Measurements from ENCODE around the gene DOP1B. TPM values are rescaled to one million over a fixed set of nuclear protein-coding genes. Genes with fewer than 3 reads are reported as not detected.
"Not testable (repeated sequence)": the region's sequence is repeated elsewhere in the genome, so short reads cannot be mapped to it uniquely, and the experiment has no call there.

Gene DOP1B
- total RNA-seq, 1 experiment from 2014 or later, result 8.7 TPM

GRCh38 chr21:36199021-36199420, 42.4 kb downstream of the DOP1B start:
- Histone ChIP-seq H3K27me3 (ENCODE audit: insufficient read depth, low read length) (no peaks in the 10 kb centered on the region), H3K18ac (ENCODE audit: insufficient read length, low read depth, low read length) (no peak overlapping the region), H2BK120ac (ENCODE audit: low read depth, low read length, poor library complexity, severe bottlenecking) (no peak overlapping the region), H3K4me1 (ENCODE audit: insufficient read depth, low read length) (no peaks in the 10 kb centered on the region), H4K8ac (replicated peaks; ENCODE audit: insufficient read length, low read depth, low read length) (no peak overlapping the region), H3K9me3 (ENCODE audit: control insufficient read depth, low read depth, low read length) (no peaks in the 10 kb centered on the region), H2AFZ (ENCODE audit: low read length) (no peak overlapping the region), H3K23ac (ENCODE audit: insufficient read length, low read depth, low read length) (no peak overlapping the region), H4K91ac (ENCODE audit: insufficient read length, low read depth, low read length) (no peak overlapping the region), H4K20me1 (ENCODE audit: control insufficient read depth, insufficient read depth, insufficient read length) (no peaks in the 10 kb centered on the region), H2BK5ac (ENCODE audit: insufficient read length, low read length) (no peak overlapping the region), H3K4me2 (ENCODE audit: insufficient read depth, insufficient read length, low read length) (no peak overlapping the region), H3K56ac (ENCODE audit: insufficient read length, low read depth, low read length) (no peak overlapping the region), H2BK20ac (ENCODE audit: low read depth, low read length, poor library complexity, severe bottlenecking) (no peak overlapping the region), H2BK15ac (ENCODE audit: low read depth, low read length) (no peak overlapping the region), H3K79me1 (ENCODE audit: insufficient read depth, low read depth, low read length, poor library complexity, severe bottlenecking) (no peaks in the 10 kb centered on the region), H3T11ph (ENCODE audit: low read length) (no peak overlapping the region), H3K79me2 (ENCODE audit: insufficient read depth, low read length) (no peaks in the 10 kb centered on the region), H2BK12ac (ENCODE audit: insufficient read length, low read depth, low read length) (no peak overlapping the region), H2AK5ac (ENCODE audit: insufficient read length, low read length) (no peak overlapping the region), H3K23me2 (ENCODE audit: insufficient read length, low read depth, low read length, poor library complexity, severe bottlenecking) (no peaks in the 10 kb centered on the region), H3K4ac (ENCODE audit: low read depth, low read length) (no peak overlapping the region), H3K14ac (ENCODE audit: insufficient read depth, low read length) (no peak overlapping the region), H3K9ac (ENCODE audit: extremely low read depth, insufficient read length, low read length) (no peak overlapping the region), H4K5ac (ENCODE audit: insufficient read length, low read depth, low read length) (no peak overlapping the region), H3K27ac (ENCODE audit: insufficient read length, low read depth, low read length) (no peak overlapping the region)
- no peaks in the 10 kb centered on the region for H3K9me3 Mint-ChIP-seq
- peaks cover 0 to 13% of the 10 kb centered on the region in 2 experiments; a peak in 2 of 4 replicates for H3K4me1 Mint-ChIP-seq
- no CpG with 5 or more reads among the region's 9 CpGs for WGBS (ENCODE audit: extremely low coverage, insufficient read length, low lambda C conversion rate)
- peaks cover 0 to 12% (median 0%) of the 10 kb centered on the region in 3 experiments; a peak in 1 of 7 replicates for H3K36me3 Mint-ChIP-seq (ENCODE audit: insufficient read depth in 1 of 3, low read depth in 3 of 3)
- no peak for DNase-seq
- no peak for TF ChIP-seq CTCF (conservative IDR thresholded peaks at IDR 0.05)
- H3K4me3 Mint-ChIP-seq, result no peak overlapping the region
- no peaks in the 10 kb centered on the region for H3K27me3 Mint-ChIP-seq (ENCODE audit: low read depth)
- no peak overlapping the region for H3K27ac Mint-ChIP-seq

- H3K18ac ChIP-seq (ENCODE audit: insufficient read length, low read depth, low read length); H4K8ac ChIP-seq (replicated peaks; ENCODE audit: insufficient read length, low read depth, low read length); H2AFZ ChIP-seq (ENCODE audit: low read length); H3K56ac ChIP-seq (ENCODE audit: insufficient read length, low read depth, low read length); H3K4me3 Mint-ChIP-seq; H3K14ac ChIP-seq (ENCODE audit: insufficient read depth, low read length); H2BK15ac ChIP-seq (ENCODE audit: low read depth, low read length); H3T11ph ChIP-seq (ENCODE audit: low read length); H3K79me2 ChIP-seq (ENCODE audit: insufficient read depth, low read length); H4K5ac ChIP-seq (ENCODE audit: insufficient read length, low read depth, low read length); H3K4me1 ChIP-seq (ENCODE audit: insufficient read depth, low read length); H4K91ac ChIP-seq (ENCODE audit: insufficient read length, low read depth, low read length); H4K20me1 ChIP-seq (ENCODE audit: control insufficient read depth, insufficient read depth, insufficient read length); H3K4ac ChIP-seq (ENCODE audit: low read depth, low read length); H2BK12ac ChIP-seq (ENCODE audit: insufficient read length, low read depth, low read length); H2BK5ac ChIP-seq (ENCODE audit: insufficient read length, low read length); H2BK120ac ChIP-seq (ENCODE audit: low read depth, low read length, poor library complexity, severe bottlenecking); H3K9me3 Mint-ChIP-seq; H3K9me3 ChIP-seq (ENCODE audit: control insufficient read depth, low read depth, low read length); H3K9ac ChIP-seq (ENCODE audit: extremely low read depth, insufficient read length, low read length); H2AK5ac ChIP-seq (ENCODE audit: insufficient read length, low read length); H3K4me2 ChIP-seq (ENCODE audit: insufficient read depth, insufficient read length, low read length); H3K23ac ChIP-seq (ENCODE audit: insufficient read length, low read depth, low read length); H3K27me3 Mint-ChIP-seq (ENCODE audit: low read depth); H3K79me1 ChIP-seq (ENCODE audit: insufficient read depth, low read depth, low read length, poor library complexity, severe bottlenecking); H3K27ac ChIP-seq (ENCODE audit: insufficient read length, low read depth, low read length); DNase-seq; H3K27ac Mint-ChIP-seq; H2BK20ac ChIP-seq (ENCODE audit: low read depth, low read length, poor library complexity, severe bottlenecking); H3K27me3 ChIP-seq (ENCODE audit: insufficient read depth, low read length); H3K23me2 ChIP-seq (ENCODE audit: insufficient read length, low read depth, low read length, poor library complexity, severe bottlenecking): not testable (repeated sequence)
- peaks cover 0 to 12% (median 0%) of the 10 kb centered on the region in 3 experiments; a peak in 1 of 7 replicates for H3K36me3 Mint-ChIP-seq (ENCODE audit: insufficient read depth in 1 of 3, low read depth in 3 of 3)
- WGBS (ENCODE audit: extremely low coverage, insufficient read length, low lambda C conversion rate), result no CpG with 5 or more reads among the region's 5 CpGs
- peaks cover 0 to 13% of the 10 kb centered on the region in 2 experiments; a peak in 2 of 4 replicates for H3K4me1 Mint-ChIP-seq
Measured at GRCh38 chr21:36199575-36199974, 43.0 kb downstream of the DOP1B start.
